ENCODE measurements around the gene FGR. TPM values are rescaled to one million over a fixed set of nuclear protein-coding genes. Genes with fewer than 3 reads are reported as not detected.
A peak's percentile ranks its signal among the peaks of the same experiment; 100 is the strongest.

The FGR gene
- total and polyA plus RNA-seq, 2 of the 13 experiments (the other 11 are each of a cell fraction or from before 2014, with no cell fraction given): not detected

DNA sequence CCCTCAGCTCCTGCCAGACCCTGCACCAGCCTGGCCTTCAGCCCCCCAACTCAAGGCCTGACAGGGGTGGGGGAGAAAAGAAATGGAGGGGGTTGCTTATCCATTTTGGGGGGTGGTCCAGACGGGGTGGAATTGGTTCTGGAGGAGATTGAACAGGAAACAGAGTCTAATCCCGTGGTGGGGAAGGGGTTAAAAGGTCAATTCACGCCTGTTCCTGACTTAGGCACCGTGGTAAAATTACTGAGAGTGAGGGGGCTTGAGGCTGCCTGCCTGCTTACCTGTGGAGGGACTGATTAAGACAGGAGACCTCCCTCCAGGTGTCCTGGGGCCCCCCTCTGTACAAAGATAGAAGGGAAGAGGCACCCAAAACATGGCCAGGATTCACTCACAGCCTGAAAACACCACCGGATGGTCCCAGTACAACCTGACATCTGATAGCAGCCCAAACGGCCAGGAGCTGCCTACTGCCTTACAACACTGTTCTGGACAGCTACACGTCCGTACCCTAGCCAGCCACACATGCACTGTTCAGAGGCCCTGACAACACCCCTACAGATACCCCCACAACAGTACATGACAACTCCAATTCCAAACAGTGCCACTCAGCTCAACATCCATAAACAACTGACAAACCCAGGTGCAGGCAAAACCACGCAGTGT is 62.8 kb downstream of the FGR start:
- in situ Hi-C loops (cut with HindIII; ENCODE audit: extremely low pct_ligation_motif_present, low pct_unique_long_range_greater_than_20kb) (no loop called here), intact Hi-C loops (cut with micrococcal nuclease; ENCODE audit: unreplicated experiment) (loop anchor here (5.0 kb wide), 1 partner anchor 45 kb away; no protein-coding TSS in a partner anchor)
- H3K9ac ChIP-seq (ENCODE audit: insufficient read depth, low read depth, low read length): peak overlapping the region; percentile 36; the same call in 1 of the 2 replicates
- H3K27ac ChIP-seq (ENCODE audit: extremely low read length, insufficient read depth, low read length): peak overlapping the region; percentile 58
- 11% methylated on average over 7 of the region's 9 CpGs for WGBS (ENCODE audit: low lambda C conversion rate)
- peaks cover 89% of the 10 kb centered on the region for H3K4me1 ChIP-seq (ENCODE audit: insufficient read depth, low read length)
- H3K27me3 ChIP-seq (ENCODE audit: control insufficient read depth in 1 of 2, insufficient read depth in 2 of 2, low read length in 2 of 2): no peaks in the 10 kb centered on the region
- ATAC-seq (peak; percentile 5; the same call in 2 of the 3 replicates), DNase-seq (ENCODE audit: low spot score) (no peak), FAIRE-seq (peak; percentile 55)
- BruUV-seq (replicated peaks): no TSS peak
- POLR2A ChIA-PET: interaction anchor here (0.9 to 4.5 kb wide), 9 partner anchors 9 to 82 kb away, joined by 3 to 48 read pairs (median 4); partner anchors contain the start of gene WASF2
- peak overlapping the region; percentile 95 for H3K4me2 ChIP-seq (ENCODE audit: low read depth, low read length)
- no peaks in the 10 kb centered on the region for H3K36me3 ChIP-seq (replicated peaks in 1 of 2; ENCODE audit: control insufficient read depth in 1 of 2, insufficient read depth in 2 of 2, low read length in 2 of 2)
- CTCF ChIA-PET (ENCODE audit: low intra/inter-chr PET ratio, low total read pairs): no interaction called here
- peaks cover 19% of the 10 kb centered on the region for H4K20me1 ChIP-seq (ENCODE audit: insufficient read depth, low read length)
- peaks cover 31% of the 10 kb centered on the region for H3K79me2 ChIP-seq (ENCODE audit: insufficient read depth, low read length)
- H3K9me3 ChIP-seq (ENCODE audit: low read length): no peaks in the 10 kb centered on the region
- H3K4me3 ChIP-seq (replicated peaks in 1 of 3; ENCODE audit: insufficient read depth in 1 of 3, low read depth in 2 of 3, low read length in 3 of 3): peak overlapping the region; percentile 12 to 55 (median 52)
- H2AFZ ChIP-seq (ENCODE audit: low read length): no peak overlapping the region
- TF ChIP-seq REPIN1 (CRISPR knock-in tag; IDR thresholded peaks at IDR 0.05; ENCODE audit: borderline replicate concordance, low read depth) (no peak), ZNF274 (CRISPR knock-in tag; IDR thresholded peaks at IDR 0.05) (0 out of 2 replicates have a peak, but pooled peaks have one; percentile 16), ZNF563 (CRISPR knock-in tag; IDR thresholded peaks at IDR 0.05) (no peak), EP300 (IDR thresholded peaks at IDR 0.05; ENCODE audit: low read depth in 2 of 2, low read length in 2 of 2) (no peak), EP300 (CRISPR knock-in tag; IDR thresholded peaks at IDR 0.05; ENCODE audit: borderline replicate concordance) (no peak), ZNF652 (CRISPR knock-in tag; IDR thresholded peaks at IDR 0.05; ENCODE audit: borderline replicate concordance, low read depth) (peak; percentile 94), KDM5A (IDR thresholded peaks at IDR 0.05; ENCODE audit: borderline replicate concordance, low read length) (no peak), U2AF1 (optimal IDR thresholded peaks at IDR 0.05; ENCODE audit: low read depth, low read length) (no peak), ZNF136 (CRISPR knock-in tag; IDR thresholded peaks at IDR 0.05; ENCODE audit: low read depth) (no peak), SP4 (CRISPR knock-in tag; IDR thresholded peaks at IDR 0.05) (0 out of 2 replicates have a peak, but pooled peaks have one; percentile 23), ZNF577 (CRISPR knock-in tag; IDR thresholded peaks at IDR 0.05; ENCODE audit: borderline replicate concordance, low read depth) (no peak), ZNF749 (CRISPR knock-in tag; IDR thresholded peaks at IDR 0.05; ENCODE audit: borderline replicate concordance) (no peak), ZSCAN12 (CRISPR knock-in tag; IDR thresholded peaks at IDR 0.05) (no peak), NR2F1 (CRISPR knock-in tag; IDR thresholded peaks at IDR 0.05) (0 out of 4 replicates have a peak, but pooled peaks of 1 of the 2 experiments have one; percentile 40), ATF7 (IDR thresholded peaks at IDR 0.05) (no peak), ATF7 (CRISPR knock-in tag; IDR thresholded peaks at IDR 0.05) (no peak), NR2F2 (IDR thresholded peaks at IDR 0.05; ENCODE audit: borderline replicate concordance, low read depth) (peak; percentile 34; the same call in 1 of the 2 replicates), CBX2 (IDR thresholded peaks at IDR 0.05; ENCODE audit: low read depth, low read length) (no peak), CBX2 (CRISPR knock-in tag; IDR thresholded peaks at IDR 0.05; ENCODE audit: low read depth) (no peak), ZNF10 (CRISPR knock-in tag; IDR thresholded peaks at IDR 0.05; ENCODE audit: borderline replicate concordance, low read depth) (no peak)
- TF ChIP-seq, protein P1, sequence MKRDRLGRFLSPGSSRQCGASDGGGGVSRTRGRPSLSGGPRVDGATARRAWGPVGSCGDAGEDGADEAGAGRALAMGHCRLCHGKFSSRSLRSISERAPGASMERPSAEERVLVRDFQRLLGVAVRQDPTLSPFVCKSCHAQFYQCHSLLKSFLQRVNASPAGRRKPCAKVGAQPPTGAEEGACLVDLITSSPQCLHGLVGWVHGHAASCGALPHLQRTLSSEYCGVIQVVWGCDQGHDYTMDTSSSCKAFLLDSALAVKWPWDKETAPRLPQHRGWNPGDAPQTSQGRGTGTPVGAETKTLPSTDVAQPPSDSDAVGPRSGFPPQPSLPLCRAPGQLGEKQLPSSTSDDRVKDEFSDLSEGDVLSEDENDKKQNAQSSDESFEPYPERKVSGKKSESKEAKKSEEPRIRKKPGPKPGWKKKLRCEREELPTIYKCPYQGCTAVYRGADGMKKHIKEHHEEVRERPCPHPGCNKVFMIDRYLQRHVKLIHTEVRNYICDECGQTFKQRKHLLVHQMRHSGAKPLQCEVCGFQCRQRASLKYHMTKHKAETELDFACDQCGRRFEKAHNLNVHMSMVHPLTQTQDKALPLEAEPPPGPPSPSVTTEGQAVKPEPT (CRISPR knock-in tag; IDR thresholded peaks at IDR 0.05; ENCODE audit: low read depth): no peak
- TF ChIP-seq, protein P2, sequence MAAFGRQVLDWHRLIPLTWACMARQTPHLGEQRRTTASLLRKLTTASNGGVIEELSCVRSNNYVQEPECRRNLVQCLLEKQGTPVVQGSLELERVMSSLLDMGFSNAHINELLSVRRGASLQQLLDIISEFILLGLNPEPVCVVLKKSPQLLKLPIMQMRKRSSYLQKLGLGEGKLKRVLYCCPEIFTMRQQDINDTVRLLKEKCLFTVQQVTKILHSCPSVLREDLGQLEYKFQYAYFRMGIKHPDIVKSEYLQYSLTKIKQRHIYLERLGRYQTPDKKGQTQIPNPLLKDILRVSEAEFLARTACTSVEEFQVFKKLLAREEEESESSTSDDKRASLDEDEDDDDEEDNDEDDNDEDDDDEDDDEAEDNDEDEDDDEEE (CRISPR knock-in tag; IDR thresholded peaks at IDR 0.05): no peak
